ENCODE measurements around the gene GSAP. TPM values are rescaled to one million over a fixed set of nuclear protein-coding genes. Genes with fewer than 3 reads are reported as not detected.

The GSAP gene
- total RNA-seq, 2 experiments from 2014 or later: 0.55 TPM; not detected in 1

DNA sequence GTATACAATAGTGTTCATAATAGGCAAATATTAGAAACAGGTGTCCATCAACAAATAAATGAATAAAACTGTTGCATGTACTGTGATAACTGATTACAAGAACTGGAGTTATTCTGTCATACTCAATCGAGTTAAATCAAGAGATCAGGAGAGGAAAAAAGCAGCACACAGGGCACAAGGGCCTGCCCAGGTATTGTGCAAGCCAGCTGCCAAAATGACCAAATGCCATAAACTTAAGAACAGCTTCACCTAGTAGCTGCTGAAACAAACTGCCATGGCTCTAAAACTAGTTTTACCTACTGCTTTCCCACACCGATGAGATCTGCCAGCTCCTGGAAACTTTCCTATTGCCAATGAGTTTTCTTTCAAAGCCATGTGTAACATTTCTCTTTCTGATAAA, 12.2 kb downstream of the GSAP start:
- no peaks in the 10 kb centered on the region for H3K36me3 ChIP-seq (ENCODE audit: insufficient read depth, low read length)
- intact Hi-C loops (cut with micrococcal nuclease; ENCODE audit: unreplicated experiment): loop anchor here (1.0 kb wide), 1 partner anchor 12 kb away; the partner anchor contains the start of gene GSAP
- no peak overlapping the region for H3K4me2 ChIP-seq (ENCODE audit: low read length)
- no peak overlapping the region for H3K4me3 ChIP-seq (ENCODE audit: low read depth, low read length, poor library complexity, severe bottlenecking)
- H3K4me1 ChIP-seq (ENCODE audit: insufficient read depth, low read length, poor library complexity, severe bottlenecking): no peaks in the 10 kb centered on the region
- ChIA-PET POLR2A (interaction anchor here (0.7 kb wide), 1 partner anchor 13 kb away, joined by 3 read pairs; no protein-coding TSS in a partner anchor), CTCF (ENCODE audit: unreplicated experiment) (no interaction called here)
- no peak for TF ChIP-seq EZH2phosphoT487 (IDR thresholded peaks at IDR 0.05; ENCODE audit: borderline replicate concordance, low read depth, low read length)
- TF ChIP-seq, protein P1, sequence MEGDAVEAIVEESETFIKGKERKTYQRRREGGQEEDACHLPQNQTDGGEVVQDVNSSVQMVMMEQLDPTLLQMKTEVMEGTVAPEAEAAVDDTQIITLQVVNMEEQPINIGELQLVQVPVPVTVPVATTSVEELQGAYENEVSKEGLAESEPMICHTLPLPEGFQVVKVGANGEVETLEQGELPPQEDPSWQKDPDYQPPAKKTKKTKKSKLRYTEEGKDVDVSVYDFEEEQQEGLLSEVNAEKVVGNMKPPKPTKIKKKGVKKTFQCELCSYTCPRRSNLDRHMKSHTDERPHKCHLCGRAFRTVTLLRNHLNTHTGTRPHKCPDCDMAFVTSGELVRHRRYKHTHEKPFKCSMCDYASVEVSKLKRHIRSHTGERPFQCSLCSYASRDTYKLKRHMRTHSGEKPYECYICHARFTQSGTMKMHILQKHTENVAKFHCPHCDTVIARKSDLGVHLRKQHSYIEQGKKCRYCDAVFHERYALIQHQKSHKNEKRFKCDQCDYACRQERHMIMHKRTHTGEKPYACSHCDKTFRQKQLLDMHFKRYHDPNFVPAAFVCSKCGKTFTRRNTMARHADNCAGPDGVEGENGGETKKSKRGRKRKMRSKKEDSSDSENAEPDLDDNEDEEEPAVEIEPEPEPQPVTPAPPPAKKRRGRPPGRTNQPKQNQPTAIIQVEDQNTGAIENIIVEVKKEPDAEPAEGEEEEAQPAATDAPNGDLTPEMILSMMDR (conservative IDR thresholded peaks at IDR 0.05; ENCODE audit: low read length): no peak
- no peak overlapping the region for H3K27ac ChIP-seq (ENCODE audit: low read depth, low read length, poor library complexity, severe bottlenecking)
- BruUV-seq (replicated peaks): no TSS peak
- H2AFZ ChIP-seq (ENCODE audit: low read length): no peak overlapping the region
- no peaks in the 10 kb centered on the region; the same call in 1 of the 2 replicates for H3K9me2 ChIP-seq (ENCODE audit: insufficient read depth, low read length)
- H3K9me3 ChIP-seq (ENCODE audit: low read length): no peaks in the 10 kb centered on the region
- no peak for DNase-seq (ENCODE audit: low spot score)
- no peaks in the 10 kb centered on the region for H4K20me1 ChIP-seq (ENCODE audit: insufficient read depth, low read length)
- no peaks in the 10 kb centered on the region for H3K79me2 ChIP-seq (ENCODE audit: insufficient read depth, low read depth, low read length)

DNA sequence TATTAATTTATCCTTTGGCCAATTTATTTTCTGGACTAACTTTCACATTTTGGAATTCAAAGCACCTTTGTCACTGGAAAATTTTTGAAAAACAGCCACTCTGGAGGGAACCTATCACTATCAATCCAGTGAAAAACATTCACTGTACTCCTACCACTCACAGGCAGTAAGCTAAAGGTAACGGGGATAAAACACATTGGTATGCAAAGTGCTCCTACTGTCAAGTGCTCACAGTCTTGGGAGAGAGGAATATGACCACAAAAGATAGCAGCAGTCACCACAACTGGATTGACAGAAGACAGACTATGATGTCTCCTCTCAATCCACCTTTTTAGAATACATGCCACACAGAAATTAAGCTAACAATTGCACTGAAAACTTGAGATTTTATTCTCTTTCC, 13.3 kb downstream of the GSAP start:
- CTCF ChIA-PET (ENCODE audit: unreplicated experiment): no interaction called here
- no peak overlapping the region for H3K4me2 ChIP-seq (ENCODE audit: low read length)
- POLR2A ChIA-PET: interaction anchor here (0.5 to 0.7 kb wide), 3 partner anchors 143 to 502 kb away, joined by 3 to 7 read pairs (median 3); no protein-coding TSS in a partner anchor

DNA sequence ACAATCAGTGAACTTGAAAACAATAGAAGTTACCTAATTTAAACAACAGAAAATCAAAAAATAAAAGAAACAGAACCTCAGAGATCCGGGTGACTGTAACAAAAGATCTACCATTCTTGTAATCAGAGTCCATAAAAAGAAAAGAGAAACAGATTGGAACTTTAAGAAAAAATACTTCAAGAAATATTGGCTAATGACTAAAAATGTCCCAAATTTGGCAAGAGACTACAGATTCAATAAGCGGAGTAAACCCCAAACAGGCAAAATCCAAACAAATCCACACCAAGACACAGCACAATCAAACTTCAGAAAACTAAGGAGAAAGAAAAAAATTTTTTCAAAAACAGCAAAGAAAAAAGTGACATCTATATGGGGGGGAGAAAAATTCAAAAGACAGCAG, 15.1 kb downstream of the GSAP start:
- no peak overlapping the region for H2AFZ ChIP-seq (ENCODE audit: low read length)
- no peaks in the 10 kb centered on the region for H3K4me1 ChIP-seq (ENCODE audit: insufficient read depth, low read length, poor library complexity, severe bottlenecking)
- no peaks in the 10 kb centered on the region for H3K79me2 ChIP-seq (ENCODE audit: insufficient read depth, low read depth, low read length)
- H3K4me3 ChIP-seq (ENCODE audit: low read depth, low read length, poor library complexity, severe bottlenecking): no peak overlapping the region
- no peaks in the 10 kb centered on the region for H4K20me1 ChIP-seq (ENCODE audit: insufficient read depth, low read length)
- CTCF ChIA-PET (ENCODE audit: unreplicated experiment): no interaction called here
- H3K36me3 ChIP-seq (ENCODE audit: insufficient read depth, low read length): no peaks in the 10 kb centered on the region
- no peak for DNase-seq (ENCODE audit: low spot score)
- H3K9me2 ChIP-seq (ENCODE audit: insufficient read depth, low read length): no peaks in the 10 kb centered on the region; the same call in 1 of the 2 replicates
- intact Hi-C loops (cut with micrococcal nuclease; ENCODE audit: unreplicated experiment): no loop called here
- TF ChIP-seq, protein P1 (conservative IDR thresholded peaks at IDR 0.05; ENCODE audit: low read length): no peak
- TF ChIP-seq EZH2phosphoT487 (IDR thresholded peaks at IDR 0.05; ENCODE audit: borderline replicate concordance, low read depth, low read length): no peak
- BruUV-seq (replicated peaks): no TSS peak
- POLR2A ChIA-PET: interaction anchor here (0.6 kb wide), 1 partner anchor 148 kb away, joined by 3 read pairs; no protein-coding TSS in a partner anchor
- H3K4me2 ChIP-seq (ENCODE audit: low read length): no peak overlapping the region
- no peak overlapping the region for H3K27ac ChIP-seq (ENCODE audit: low read depth, low read length, poor library complexity, severe bottlenecking)
- H3K9me3 ChIP-seq (ENCODE audit: low read length): no peaks in the 10 kb centered on the region

More for the DNA sequence above, 13.3 kb downstream of the GSAP start:
- intact Hi-C loops (cut with micrococcal nuclease; ENCODE audit: unreplicated experiment): no loop called here
- DNase-seq (ENCODE audit: low spot score): no peak
- no peak overlapping the region for H2AFZ ChIP-seq (ENCODE audit: low read length)
- no peaks in the 10 kb centered on the region for H3K9me3 ChIP-seq (ENCODE audit: low read length)
- H3K36me3 ChIP-seq (ENCODE audit: insufficient read depth, low read length): no peaks in the 10 kb centered on the region
- BruUV-seq (replicated peaks): no TSS peak
- H3K27ac ChIP-seq (ENCODE audit: low read depth, low read length, poor library complexity, severe bottlenecking): no peak overlapping the region
- TF ChIP-seq, protein P1 (conservative IDR thresholded peaks at IDR 0.05; ENCODE audit: low read length): no peak
- no peak for TF ChIP-seq EZH2phosphoT487 (IDR thresholded peaks at IDR 0.05; ENCODE audit: borderline replicate concordance, low read depth, low read length)
- H3K4me1 ChIP-seq (ENCODE audit: insufficient read depth, low read length, poor library complexity, severe bottlenecking): no peaks in the 10 kb centered on the region
- no peaks in the 10 kb centered on the region for H4K20me1 ChIP-seq (ENCODE audit: insufficient read depth, low read length)
- no peaks in the 10 kb centered on the region for H3K79me2 ChIP-seq (ENCODE audit: insufficient read depth, low read depth, low read length)
- no peaks in the 10 kb centered on the region; the same call in 1 of the 2 replicates for H3K9me2 ChIP-seq (ENCODE audit: insufficient read depth, low read length)
- no peak overlapping the region for H3K4me3 ChIP-seq (ENCODE audit: low read depth, low read length, poor library complexity, severe bottlenecking)

Measured in OCI-LY7 (cell line).